Astrocyte (in vitro differentiated cells and primary cell): ENCODE data around the gene BSG. TPM values are rescaled to one million over a fixed set of nuclear protein-coding genes. Genes with fewer than 3 reads are reported as not detected.

ENCODE experiments used
- DNase-seq: peaks from one replicate; pipeline ENCODE4 v3.0.0-alpha.2; 2010; ENCODE audit warnings: low read depth
- FAIRE-seq: peaks from 2 replicates; lab custom pipeline; 2011; peaks lifted over from hg19 to GRCh38; lab: Jason Lieb, UNC
- H2AFZ ChIP-seq: 2 replicates; pipeline ENCODE4 v1.6.0; 2012; ENCODE audit warnings: low read depth, low read length, inconsistent platforms
- H3K27ac ChIP-seq: 2 replicates; pipeline ENCODE4 v1.5.1; 2011; ENCODE audit warnings: low read depth, low read length, inconsistent platforms
- H3K27me3 ChIP-seq: 2 replicates; pipeline ENCODE4 v1.6.0; 2011; ENCODE audit warnings: low read length, inconsistent platforms; ENCODE audit not compliant: insufficient read depth
- H3K36me3 ChIP-seq: 2 replicates; pipeline ENCODE4 v1.5.1; 2011; ENCODE audit warnings: low read length, inconsistent platforms; ENCODE audit not compliant: insufficient read depth
- H3K4me1 ChIP-seq: 2 replicates; pipeline ENCODE4 v1.5.1; 2011; ENCODE audit warnings: low read length, inconsistent platforms; ENCODE audit not compliant: insufficient read depth
- H3K4me2 ChIP-seq: 2 replicates; pipeline ENCODE4 v1.6.0; 2012; ENCODE audit warnings: low read length, inconsistent platforms
- H3K4me3 ChIP-seq: 2 replicates; pipeline ENCODE4 v1.5.1; 2011; ENCODE audit warnings: low read depth, mild to moderate bottlenecking, low read length, inconsistent platforms; ENCODE audit not compliant: insufficient read depth
- H3K79me2 ChIP-seq: 2 replicates; pipeline ENCODE4 v1.6.0; 2012; ENCODE audit warnings: mild to moderate bottlenecking, low read length, inconsistent platforms; ENCODE audit not compliant: insufficient read depth
- H3K9ac ChIP-seq: 2 replicates; pipeline ENCODE4 v1.6.0; 2012; ENCODE audit warnings: mild to moderate bottlenecking, low read length, inconsistent platforms
- H3K9me3 ChIP-seq: 2 replicates; pipeline ENCODE4 v1.5.1; 2012; ENCODE audit warnings: low read depth, mild to moderate bottlenecking, low read length, inconsistent platforms; ENCODE audit not compliant: insufficient read depth
- H4K20me1 ChIP-seq: 2 replicates; pipeline ENCODE4 v1.6.0; 2012; ENCODE audit warnings: low read length, inconsistent platforms; ENCODE audit not compliant: insufficient read depth
- H3K27ac Mint-ChIP-seq: one replicate; pipeline ENCODE4 v1.8.0; 2021; ENCODE audit warnings: mild to moderate bottlenecking, mixed read lengths; ENCODE audit not compliant: unreplicated experiment
- H3K27me3 Mint-ChIP-seq: one replicate; pipeline ENCODE4 v1.8.0; 2021; ENCODE audit warnings: low read depth, mixed read lengths; ENCODE audit not compliant: unreplicated experiment
- H3K36me3 Mint-ChIP-seq: one replicate; pipeline ENCODE4 v1.8.0; 2021; ENCODE audit warnings: low read depth, mixed read lengths; ENCODE audit not compliant: unreplicated experiment
- H3K4me1 Mint-ChIP-seq: one replicate; pipeline ENCODE4 v1.8.0; 2021; ENCODE audit warnings: low read depth, mixed read lengths; ENCODE audit not compliant: unreplicated experiment
- H3K4me3 Mint-ChIP-seq: one replicate; pipeline ENCODE4 v1.8.0; 2021; ENCODE audit warnings: mild to moderate bottlenecking, moderate library complexity, mixed read lengths; ENCODE audit not compliant: unreplicated experiment
- H3K9me3 Mint-ChIP-seq: one replicate; pipeline ENCODE4 v1.8.0; 2021; ENCODE audit warnings: mild to moderate bottlenecking, mixed read lengths; ENCODE audit not compliant: unreplicated experiment
- CTCF ChIP-seq: IDR thresholded peaks from 2 replicates; pipeline ENCODE4 v1.5.1; 2011; ENCODE audit warnings: low read depth, mild to moderate bottlenecking, inconsistent platforms, low read length, moderate library complexity; ENCODE audit not compliant: insufficient read depth
- EZH2 ChIP-seq: IDR thresholded peaks from 2 replicates; pipeline ENCODE4 v1.6.1; 2012; ENCODE audit warnings: mild to moderate bottlenecking, low read length, inconsistent platforms; ENCODE audit not compliant: insufficient read depth
- total RNA-seq: library from RNA; stranded (reverse); gene quantifications from 2 replicates; pipeline ENCODE4 v1.2.1, GENCODE V29; 2021

Gene BSG
- total RNA-seq, 1 donor from 2014 or later, result 807 TPM

GRCh38 chr19:593505-593904 is 21.1 kb downstream of the BSG start:
- no peak for DNase-seq
- Histone ChIP-seq H3K36me3 (no peaks in the 10 kb centered on the region), H4K20me1 (peaks cover 72% of the 10 kb centered on the region), H3K4me1 (peaks cover 12% of the 10 kb centered on the region), H3K9ac (no peak overlapping the region), H3K27me3 (peaks cover 3% of the 10 kb centered on the region), H3K9me3 (no peaks in the 10 kb centered on the region), H3K27ac (no peak overlapping the region), H3K4me3 (no peak overlapping the region), H2AFZ (no peak overlapping the region), H3K4me2 (no peak overlapping the region), H3K79me2 (no peaks in the 10 kb centered on the region)
- Mint-ChIP-seq H3K4me3 (no peak overlapping the region), H3K4me1 (no peaks in the 10 kb centered on the region), H3K27me3 (peaks cover 32% of the 10 kb centered on the region), H3K9me3 (no peaks in the 10 kb centered on the region), H3K27ac (no peak overlapping the region), H3K36me3 (no peaks in the 10 kb centered on the region)
- no peak for TF ChIP-seq EZH2
- no peak for TF ChIP-seq CTCF
- FAIRE-seq, result no peak

GRCh38 chr19:594265-594870 is 22.0 kb downstream of the BSG start:
- H3K9ac ChIP-seq, result no peak overlapping the region
- Mint-ChIP-seq H3K4me1 (no peaks in the 10 kb centered on the region), H3K36me3 (no peaks in the 10 kb centered on the region), H3K9me3 (no peaks in the 10 kb centered on the region), H3K4me3 (no peak overlapping the region), H3K27ac (no peak overlapping the region), H3K27me3 (peaks cover 34% of the 10 kb centered on the region)
- H3K79me2 ChIP-seq, result no peaks in the 10 kb centered on the region
- no peaks in the 10 kb centered on the region for H3K36me3 ChIP-seq
- no peak overlapping the region for H2AFZ ChIP-seq
- no peak overlapping the region for H3K4me2 ChIP-seq
- H3K27me3 ChIP-seq, result peaks cover 3% of the 10 kb centered on the region
- H3K9me3 ChIP-seq, result no peaks in the 10 kb centered on the region
- FAIRE-seq, result no peak
- no peak overlapping the region for H3K4me3 ChIP-seq
- H3K27ac ChIP-seq, result no peak overlapping the region
- TF ChIP-seq CTCF (no peak), EZH2 (no peak)
- H4K20me1 ChIP-seq, result peaks cover 72% of the 10 kb centered on the region
- no peak for DNase-seq
- peaks cover 7% of the 10 kb centered on the region for H3K4me1 ChIP-seq
